NOMO-1 (cell line): ENCODE results near the gene TFEB.

Experiments
- DNase-seq, 2 experiments: peaks; one replicate each; lab custom pipeline; 2025; ENCODE audit not compliant: unreplicated experiment in 2 of 2; lab: John Stamatoyannopoulos, UW

The TFEB gene

DNA sequence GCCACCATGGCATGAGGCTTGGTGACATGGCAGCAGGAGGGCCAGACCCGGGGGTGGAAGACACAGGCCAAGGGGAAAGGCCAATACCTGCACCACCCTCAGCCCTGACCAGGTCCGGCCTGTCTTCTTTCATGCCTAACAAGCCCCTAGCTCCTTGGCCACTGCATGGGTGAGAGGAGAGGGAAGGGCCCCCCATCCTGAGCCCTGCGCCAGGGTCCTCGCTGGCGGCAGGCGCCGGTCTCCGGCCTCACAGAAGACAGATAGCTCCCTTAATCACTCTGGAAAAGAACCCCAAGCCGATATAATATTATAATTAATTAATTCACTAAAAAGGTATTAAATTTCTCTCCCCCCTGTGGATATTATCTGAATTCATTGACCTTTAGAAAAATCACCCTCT, 55.7 kb downstream of the TFEB start:
- DNase-seq = no peak

DNA sequence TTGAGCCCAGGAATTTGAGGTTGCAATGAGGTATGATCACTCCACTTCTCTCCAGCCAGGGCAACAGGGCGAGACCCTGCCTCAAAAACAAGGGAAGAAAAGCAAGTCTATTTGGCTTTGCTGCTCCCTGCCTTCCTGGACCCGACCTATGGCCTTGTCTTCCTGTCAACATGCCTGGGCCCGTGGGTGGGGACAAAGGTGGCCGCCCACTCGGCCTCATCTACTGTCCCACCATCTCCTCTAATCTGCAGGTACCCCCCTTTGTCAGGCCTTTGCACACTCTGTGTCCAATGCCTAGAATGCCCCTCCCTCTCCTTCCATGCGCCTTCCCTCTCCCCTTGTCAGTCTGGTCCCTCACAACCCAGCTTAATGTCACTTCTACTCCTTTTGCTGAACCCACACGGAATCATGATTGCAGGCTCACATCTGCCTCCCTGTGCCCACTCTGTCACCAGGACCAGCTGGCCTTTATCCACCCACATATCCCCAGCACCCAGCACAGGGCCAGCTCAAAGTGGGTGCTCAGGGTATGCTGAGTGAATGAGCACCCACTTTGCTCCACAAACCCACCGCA, 56.8 kb downstream of the TFEB start:
- DNase-seq = no peak

DNA sequence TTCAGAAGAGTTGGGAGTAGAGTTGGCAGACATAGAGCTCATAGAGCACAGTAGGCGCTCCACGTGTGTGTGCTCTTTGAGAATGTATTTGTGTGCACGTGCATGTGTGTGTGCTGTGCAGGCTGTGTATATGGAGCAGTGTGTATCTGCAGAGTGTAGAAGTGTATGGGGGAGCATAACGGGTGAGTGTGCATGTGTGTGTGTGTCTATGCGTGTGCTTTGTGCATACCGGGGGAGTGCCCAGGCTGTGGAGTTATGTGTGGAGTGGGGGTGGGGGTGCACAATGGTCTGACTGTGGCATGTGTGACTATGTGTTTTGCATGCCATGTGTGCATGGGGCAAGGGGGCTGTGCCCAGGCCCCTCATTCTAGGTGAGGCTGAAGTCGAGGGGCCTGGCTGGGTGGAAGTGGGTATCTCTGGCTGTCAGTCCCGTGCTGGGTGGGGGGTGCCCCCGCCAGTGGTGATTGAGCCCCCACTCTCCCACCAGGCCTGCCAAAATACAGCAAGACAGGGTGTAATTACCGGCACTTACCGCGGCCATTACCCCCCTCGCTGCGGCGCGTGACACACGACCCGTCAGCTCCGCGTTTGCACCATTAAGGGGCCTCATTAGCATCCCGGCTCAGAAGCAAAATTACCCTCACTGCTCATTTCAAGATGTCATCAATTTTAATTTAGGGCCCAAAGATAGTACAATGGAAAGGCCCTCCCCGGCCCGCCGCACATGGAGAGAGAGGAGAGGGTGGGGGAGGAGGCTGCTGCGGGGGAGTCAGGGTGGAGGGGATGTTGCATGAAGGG, 58.1 kb downstream of the TFEB start:
- no peak for DNase-seq

DNA sequence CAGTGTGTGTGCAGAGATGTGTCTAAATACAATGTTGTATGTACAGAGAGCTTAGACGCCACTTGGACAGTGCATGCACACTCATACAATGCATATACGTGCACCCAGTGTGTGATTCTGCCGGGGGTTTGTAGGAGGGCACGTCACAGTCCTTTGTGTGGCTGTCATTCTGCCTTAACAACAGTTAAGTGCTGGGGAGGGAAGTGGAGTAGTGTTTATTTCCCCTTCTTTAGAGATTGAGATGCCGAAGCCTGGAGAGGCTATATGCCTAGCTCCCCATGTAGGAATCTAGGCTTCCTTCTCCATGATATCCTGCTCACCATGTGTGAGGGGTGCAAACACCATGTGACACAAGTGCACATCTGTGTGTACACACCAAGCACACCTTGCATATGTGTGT, 59.0 kb downstream of the TFEB start:
- no peak for DNase-seq

DNA sequence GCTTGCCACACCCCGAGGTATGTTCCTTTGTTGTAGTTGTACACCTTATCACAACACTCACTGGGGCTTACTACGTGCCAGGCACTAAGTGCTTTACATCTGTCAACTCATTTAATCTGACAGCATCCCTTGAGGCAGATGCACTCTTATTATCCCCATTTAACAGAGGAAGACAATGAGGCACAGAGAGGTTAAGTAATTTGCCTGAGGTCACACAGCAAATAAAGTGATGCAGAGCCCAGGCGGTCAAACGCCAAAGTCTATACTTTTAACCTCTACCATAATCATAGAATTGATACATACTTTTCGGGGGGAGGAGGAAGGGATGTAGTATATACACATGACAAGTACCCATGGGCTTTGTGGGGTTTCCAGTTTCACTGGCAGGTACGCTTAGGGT, 59.4 kb downstream of the TFEB start:
- DNase-seq = no peak

DNA sequence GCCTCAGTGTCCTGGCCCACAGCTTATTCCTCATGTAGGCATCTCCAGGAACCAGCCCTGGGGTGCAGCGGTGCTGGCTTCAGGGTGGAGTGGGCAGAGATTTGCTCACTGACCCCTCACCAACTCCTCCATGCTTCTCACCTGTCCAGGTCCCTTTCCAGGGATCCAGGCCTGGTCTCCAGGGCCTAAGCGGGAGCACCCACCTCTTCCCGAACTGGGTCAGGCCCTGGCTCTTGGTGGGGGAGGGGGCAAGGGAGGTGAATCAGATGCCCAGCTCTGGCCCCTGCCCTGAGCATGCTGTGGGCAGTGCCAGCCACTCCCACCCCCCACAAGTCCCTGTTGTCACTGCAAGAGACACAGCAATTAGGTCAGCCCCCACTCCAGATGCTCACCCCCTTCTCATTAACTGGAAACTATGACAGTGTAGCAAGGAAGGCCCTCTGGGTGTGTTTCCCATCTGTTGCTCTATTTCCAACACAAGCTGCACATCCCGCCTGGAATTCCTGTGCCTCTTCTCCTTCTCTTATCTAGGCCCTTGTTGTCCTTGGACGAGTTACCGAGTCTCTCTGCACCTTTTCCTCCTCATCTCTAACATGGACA, 60.1 kb downstream of the TFEB start:
- DNase-seq = no peak

DNA sequence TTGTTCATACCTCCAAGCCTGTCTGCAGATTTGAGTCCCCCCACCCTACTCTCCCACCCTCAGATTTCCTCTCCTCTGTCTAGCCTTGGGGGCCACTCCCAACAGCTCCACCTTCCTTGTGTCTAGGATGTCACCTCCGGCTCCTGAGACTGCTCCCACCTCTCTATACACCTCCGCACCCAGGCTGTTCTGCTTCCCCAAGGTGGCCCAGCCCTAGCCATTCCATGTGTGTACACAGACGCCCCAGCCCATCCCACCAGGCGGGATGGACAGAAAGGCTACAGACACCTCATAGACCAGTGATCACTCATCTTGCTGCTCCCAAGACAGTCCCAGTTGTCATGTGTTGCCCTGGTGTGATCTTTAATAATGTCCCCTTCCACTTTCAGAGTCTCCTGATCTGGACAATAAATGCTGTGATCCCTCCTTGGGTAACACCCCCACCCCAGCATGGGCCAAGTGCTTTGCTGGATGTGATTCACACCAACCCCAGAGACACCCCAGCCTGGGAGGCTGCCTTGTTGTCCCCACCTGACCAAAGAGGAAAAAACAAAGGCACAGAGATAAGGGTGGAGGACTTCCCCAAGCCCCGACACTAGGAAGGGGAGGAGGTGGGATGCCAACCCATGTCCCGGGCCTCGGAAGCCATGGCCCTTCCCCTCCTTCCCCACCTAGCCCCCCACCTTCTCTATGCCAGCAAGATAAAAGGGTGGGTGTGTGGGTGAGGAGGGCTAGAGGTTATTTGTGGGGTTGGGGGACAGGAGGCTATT, 61.0 kb downstream of the TFEB start:
- no peak for DNase-seq

DNA sequence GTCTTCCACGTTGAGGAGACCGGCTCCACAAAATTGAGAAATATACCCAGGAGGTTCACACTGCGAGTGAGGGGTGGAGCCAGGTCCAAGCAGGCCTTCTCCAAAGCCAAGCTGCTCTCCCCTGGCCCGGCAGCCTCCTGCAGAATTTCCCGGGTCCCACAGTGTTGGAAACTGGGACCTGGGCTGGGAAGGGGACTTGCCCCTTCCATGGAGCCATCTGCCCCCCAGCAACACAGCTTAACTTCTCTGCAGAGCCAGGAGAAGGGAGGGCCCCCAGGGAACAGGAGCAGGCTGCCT, 61.8 kb downstream of the TFEB start:
- no peak for DNase-seq

DNA sequence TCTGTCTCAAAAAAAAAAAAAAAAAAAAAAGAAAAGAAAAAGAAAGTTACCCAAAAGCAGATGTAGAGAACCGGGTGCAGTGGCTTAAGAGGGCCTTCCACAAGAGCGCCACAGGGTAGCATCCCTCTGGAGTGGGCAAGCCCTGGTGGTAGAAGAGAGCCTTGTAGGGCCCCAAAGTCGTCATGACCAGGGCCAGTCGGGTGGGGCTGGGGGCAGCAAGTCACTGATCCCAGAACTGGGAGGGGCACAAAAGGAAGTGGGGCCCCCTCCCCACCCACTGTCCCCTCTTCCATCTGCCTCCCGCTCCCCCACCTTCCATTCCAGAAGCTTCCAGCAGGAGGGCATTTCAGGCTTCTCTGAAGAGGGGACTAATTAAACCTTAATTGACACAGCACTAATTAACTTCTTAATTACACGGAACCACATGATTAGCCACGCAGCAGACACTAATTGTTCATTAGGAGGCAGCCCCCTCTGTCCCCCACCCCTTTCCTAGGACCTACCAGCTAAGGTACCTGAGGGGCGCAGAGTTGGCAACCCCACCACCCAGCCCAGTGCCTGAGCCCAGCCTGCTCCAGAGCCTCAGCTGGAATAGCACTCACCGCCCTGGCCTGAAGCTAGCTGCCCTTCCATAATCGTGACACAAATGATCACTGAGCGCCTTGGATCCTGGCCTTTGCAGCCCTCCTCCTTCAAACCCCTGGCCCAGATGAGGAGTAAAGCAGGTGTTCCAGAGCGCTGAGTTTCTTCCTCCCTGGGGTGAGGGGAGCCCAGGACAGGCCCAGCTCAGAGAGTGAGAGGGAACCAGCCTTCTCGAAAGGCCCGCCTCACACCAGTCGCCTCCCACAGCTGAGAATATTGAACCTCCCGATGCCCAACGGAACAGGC, 62.3 kb downstream of the TFEB start:
- DNase-seq = peak; percentile 16 to 78

DNA sequence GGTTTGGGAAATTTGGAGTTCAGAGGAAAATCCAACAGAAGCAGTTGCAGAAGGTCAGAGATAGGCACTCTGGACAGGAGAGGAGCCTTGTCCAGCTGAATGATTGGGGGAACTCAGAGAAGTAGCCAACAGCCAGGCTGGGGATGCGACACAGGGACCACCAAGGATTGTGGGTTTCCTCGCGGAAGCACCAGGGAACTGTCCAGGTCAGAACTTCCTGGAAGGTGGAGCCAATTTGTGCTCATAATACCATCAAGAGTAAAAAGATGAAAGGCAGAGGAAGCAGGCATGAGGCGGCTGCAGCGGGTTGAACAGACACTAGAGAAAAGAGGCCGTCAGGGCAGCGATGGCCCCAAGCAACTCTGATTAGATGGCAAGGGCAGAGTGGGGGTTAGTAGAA, 63.4 kb downstream of the TFEB start:
- no peak for DNase-seq

DNA sequence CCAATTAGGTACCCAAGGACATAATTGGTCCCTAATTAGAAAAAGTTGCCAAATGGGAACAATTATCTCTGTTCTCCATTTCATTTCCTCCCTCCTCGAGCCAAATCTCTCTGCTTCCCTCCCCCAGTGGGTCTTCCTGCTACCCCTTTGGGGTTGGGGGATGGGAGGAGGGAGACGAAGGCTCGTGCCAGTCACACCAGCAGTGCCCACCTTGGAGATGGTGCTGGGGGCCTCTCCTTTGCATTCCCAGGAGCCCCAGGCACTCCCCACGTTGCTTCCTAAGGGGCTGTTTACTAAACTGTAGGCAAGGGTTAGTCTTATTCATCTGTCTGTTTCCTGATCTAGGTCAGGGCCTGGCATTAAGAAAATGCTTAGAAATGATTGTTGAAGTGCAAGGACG, 64.0 kb downstream of the TFEB start:
- peak; percentile 31 to 57 for DNase-seq

DNA sequence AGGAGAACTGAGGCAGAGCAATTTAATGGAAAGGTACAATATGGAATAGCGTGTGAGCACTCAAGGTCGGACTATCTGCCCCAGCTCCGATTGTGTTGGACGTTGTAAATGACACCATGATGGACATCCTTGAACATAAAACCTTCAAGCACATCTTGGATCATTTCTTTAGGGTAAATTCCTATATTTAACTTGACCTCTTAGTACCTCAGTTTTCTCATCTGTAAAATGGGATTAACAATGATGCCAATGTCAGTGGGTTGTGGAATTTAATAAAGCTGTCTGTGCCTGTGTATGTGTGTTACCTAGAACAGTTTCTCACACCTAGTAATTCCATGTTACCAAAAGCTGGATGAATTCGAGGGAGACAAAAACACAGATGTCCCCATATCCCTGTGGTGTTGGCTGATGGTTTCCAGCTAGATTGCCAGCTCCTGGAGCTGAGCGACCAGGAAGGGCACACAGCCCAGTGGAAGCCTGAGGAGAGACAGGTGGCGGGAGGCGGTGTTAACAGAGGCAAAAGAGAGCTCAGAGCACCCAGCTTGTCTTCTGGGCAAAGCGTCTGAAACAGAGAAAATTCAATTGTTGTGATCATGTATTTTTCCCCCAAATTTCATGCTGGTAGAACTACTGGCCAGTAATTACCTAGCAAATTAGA, 64.6 kb downstream of the TFEB start:
- no peak for DNase-seq

DNA sequence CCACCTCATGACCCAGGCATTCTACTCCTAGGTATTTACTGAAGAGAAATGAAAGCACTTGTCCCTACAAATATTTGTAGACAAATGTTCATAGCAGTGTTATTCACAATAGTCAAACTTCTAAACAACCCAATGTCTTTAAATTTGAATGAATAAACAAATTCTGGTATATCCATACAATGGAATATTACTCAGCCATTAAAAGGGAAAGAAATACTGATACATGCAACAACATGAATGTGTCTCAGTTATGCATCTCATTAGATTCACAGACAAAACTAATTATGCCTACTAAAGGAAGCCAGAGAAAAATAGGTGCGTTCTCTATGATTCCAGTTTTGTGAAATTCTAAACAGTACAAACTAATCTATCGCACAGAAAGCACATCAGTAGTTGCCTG, 66.4 kb downstream of the TFEB start:
- no peak for DNase-seq

DNA sequence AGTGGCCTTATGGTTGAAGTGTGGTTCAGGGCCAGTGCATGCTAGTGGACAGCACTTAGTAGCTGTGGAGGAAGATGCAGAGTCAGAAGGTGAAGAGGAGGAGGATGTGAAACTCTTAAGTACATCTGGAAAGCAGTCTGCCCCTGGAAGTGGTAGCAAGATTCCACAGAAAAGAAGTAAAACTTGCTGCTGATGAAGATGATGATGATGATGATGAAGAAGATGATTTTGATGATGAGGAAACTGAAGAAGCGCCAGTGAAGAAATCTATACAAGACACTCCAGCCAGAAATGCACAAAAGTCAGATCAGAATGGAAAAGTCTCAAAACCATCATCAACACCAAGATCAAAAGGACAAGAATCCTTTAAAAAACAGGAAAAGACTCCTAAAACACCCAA, 68.2 kb downstream of the TFEB start:
- no peak for DNase-seq

DNA sequence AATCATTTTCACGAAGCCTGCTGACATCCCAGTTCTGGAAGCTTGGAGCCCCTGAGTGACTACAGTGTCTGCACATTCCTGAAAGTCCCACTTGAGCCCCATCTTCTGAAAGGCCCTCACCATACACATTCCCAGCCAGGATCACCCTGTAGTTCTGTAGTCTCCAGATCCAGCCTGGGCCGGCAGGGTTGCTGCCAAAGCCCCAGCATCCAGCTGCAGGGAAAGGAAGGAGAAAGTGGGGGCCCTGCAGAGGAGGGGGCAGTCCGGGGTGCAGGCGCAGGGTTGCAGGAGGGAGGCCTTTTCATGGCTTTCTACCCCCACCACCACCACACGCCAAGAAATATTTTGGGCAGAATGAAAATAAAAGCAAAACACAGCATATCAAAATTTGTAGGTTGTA, 71.1 kb downstream of the TFEB start:
- DNase-seq = no peak

DNA sequence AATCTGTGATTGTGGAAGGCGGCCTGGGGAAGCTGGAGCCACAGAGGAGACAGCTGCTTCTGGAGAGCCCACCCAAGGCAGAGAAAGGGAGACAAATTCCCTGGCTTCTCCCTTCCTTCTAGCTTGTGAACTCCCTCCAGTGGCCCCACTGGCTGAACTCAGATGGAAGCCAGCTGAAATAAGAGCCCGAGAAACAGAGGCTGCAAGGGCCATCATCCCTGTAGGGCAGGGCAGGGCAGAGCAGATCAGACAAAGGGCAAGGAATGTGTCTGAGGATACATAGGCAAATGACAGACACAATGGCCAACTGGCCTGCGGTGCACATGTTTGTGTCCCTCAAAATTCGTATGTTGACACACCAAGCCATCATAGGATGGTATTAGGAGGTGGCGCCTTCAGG, 71.8 kb downstream of the TFEB start:
- DNase-seq = no peak

DNA sequence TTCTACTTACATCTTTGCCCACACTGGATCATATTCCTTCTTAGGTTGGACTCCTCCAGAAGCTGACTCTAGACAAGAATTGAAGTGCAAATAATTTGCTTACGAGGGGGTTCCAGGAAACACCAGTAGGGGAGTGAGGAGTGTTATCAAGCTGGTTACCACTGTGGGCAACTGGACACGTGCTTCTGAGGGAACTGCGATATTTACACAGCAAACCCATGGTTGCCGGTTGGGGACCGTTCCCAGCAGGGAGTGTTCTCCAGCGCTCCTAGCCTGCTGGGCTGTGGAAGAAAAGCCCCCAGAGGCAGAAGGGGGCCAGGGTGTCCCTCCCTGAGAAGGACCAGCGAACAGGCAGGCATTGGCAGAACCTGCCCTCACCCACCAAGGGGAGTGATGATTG, 75.5 kb downstream of the TFEB start:
- no peak for DNase-seq

DNA sequence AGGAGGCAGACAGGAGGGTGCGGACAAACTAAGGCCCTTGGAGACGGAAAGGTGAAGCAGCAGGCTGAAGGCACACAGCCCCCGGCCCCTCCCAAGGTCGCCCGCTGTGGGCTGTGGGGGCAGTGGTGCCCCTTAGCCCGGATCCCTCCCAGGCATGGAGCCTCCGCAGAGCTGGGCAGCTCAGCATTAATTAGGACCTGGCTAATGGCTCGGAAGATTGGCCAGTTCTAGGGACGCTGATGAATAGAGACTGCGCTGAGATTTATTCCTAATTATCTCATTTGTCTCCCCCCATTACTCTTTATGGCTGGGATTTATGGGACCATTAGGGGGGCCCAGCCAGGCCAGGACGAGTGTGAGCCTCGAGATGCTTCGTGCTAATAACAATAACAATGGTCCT, 76.8 kb downstream of the TFEB start:
- DNase-seq = no peak

DNA sequence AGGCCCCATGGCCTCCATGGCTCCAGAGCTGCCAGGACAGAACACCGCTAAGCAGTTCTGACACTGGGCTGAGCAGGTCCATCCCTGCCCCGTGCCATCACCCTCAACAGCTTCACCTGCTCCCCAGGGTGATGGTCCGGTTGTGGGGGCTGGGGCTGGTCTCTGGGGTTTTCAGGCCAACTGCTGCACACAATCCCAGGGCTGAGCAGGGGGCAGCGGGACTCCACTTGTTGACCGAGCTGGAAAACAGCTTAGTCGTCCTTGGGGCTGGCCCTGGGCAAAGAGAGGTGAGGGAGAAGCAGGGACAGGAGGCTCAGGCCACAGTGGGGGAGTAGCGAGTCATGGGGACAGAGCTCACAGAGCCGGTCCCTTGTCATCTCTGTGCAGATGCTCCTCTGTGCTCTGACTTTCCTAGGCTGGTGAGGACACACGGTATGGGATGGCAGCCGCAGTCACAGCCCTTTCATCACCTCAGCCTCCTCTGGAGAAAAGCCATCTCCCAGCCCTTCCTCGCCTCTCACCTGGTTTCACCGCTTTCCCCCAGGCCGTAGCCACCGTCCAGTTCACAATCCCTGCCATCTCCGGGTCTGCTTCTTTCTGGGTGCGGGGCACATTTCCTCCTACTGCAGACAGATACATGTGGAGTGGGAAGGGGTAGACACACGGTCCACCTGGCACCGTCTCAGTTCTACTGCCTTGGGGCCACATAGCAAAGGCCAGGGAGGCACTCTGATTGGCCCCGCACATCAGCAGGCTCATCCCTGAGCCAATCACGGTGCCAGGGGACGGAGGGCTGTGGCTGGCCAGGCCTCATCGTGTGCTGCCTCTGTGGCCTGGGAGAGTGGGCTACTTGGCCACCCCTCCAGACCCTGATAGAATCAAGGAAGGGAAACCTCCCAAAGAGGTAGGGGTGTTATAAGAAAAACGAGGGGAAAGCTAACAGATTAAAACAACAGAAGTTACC, 78.0 kb downstream of the TFEB start:
- no peak for DNase-seq
